GM12891 (cell line): ENCODE measurements around the gene SRRM4. TPM values are rescaled to one million over a fixed set of nuclear protein-coding genes. Genes with fewer than 3 reads are reported as not detected.
A peak's percentile ranks its signal among the peaks of the same experiment; 100 is the strongest.

Experiments used
- DNase-seq: peaks from one replicate; pipeline ENCODE4 v3.0.0; 2011; ENCODE audit warnings: low spot score; ENCODE audit not compliant: insufficient read length
- FAIRE-seq: peaks from 2 replicates; lab custom pipeline; 2011; peaks lifted over from hg19 to GRCh38; lab: Jason Lieb, UNC
- PAX5 ChIP-seq: IDR thresholded peaks from 2 replicates; pipeline ENCODE4 v1.6.1; 2011; ENCODE audit warnings: low read length, moderate library complexity, mild to moderate bottlenecking; ENCODE audit not compliant: insufficient read depth, severe bottlenecking
- POLR2A ChIP-seq: IDR thresholded peaks from 2 replicates; pipeline ENCODE4 v1.6.1; 2011; ENCODE audit warnings: low read depth, low read length, control low read depth
- POLR2AphosphoS5 ChIP-seq: IDR thresholded peaks from 2 replicates; pipeline ENCODE4 v1.6.1; 2011; ENCODE audit warnings: low read depth, low read length, control low read depth
- POU2F2 ChIP-seq: IDR thresholded peaks from 2 replicates; pipeline ENCODE4 v1.6.1; 2011; ENCODE audit warnings: low read depth, mild to moderate bottlenecking, control low read depth, low read length, moderate library complexity
- SPI1 ChIP-seq: IDR thresholded peaks from 2 replicates; pipeline ENCODE4 v1.6.1; 2011; ENCODE audit warnings: low read depth, low read length, control low read depth
- TAF1 ChIP-seq: IDR thresholded peaks from 2 replicates; pipeline ENCODE4 v1.6.1; 2011; ENCODE audit warnings: low read depth, low read length, control low read depth
- polyA plus RNA-seq: library from polyadenylated mRNA; unstranded; fragments of >200 nt; gene quantifications from one replicate; pipeline ENCODE4 v1.2.1, GENCODE V29; 2012; ENCODE audit warnings: low read depth, missing spikeins, inconsistent platforms; ENCODE audit not compliant: missing spikeins

The SRRM4 gene, protein sequence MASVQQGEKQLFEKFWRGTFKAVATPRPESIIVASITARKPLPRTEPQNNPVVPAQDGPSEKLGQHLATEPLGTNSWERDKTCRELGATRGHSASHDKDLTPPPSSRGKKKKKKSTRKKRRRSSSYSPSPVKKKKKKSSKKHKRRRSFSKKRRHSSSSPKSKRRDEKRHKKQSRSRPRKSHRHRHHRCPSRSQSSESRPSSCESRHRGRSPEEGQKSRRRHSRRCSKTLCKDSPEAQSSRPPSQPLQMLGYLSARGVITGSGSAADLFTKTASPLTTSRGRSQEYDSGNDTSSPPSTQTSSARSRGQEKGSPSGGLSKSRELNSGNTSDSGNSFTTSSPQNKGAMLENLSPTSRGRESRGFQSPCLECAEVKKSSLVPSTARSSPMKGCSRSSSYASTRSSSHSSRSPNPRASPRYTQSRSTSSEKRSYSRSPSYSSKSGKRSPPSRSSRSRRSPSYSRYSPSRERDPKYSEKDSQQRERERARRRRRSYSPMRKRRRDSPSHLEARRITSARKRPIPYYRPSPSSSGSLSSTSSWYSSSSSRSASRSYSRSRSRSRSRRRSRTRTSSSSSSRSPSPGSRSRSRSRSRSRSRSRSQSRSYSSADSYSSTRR
- not detected for polyA plus RNA-seq

DNA sequence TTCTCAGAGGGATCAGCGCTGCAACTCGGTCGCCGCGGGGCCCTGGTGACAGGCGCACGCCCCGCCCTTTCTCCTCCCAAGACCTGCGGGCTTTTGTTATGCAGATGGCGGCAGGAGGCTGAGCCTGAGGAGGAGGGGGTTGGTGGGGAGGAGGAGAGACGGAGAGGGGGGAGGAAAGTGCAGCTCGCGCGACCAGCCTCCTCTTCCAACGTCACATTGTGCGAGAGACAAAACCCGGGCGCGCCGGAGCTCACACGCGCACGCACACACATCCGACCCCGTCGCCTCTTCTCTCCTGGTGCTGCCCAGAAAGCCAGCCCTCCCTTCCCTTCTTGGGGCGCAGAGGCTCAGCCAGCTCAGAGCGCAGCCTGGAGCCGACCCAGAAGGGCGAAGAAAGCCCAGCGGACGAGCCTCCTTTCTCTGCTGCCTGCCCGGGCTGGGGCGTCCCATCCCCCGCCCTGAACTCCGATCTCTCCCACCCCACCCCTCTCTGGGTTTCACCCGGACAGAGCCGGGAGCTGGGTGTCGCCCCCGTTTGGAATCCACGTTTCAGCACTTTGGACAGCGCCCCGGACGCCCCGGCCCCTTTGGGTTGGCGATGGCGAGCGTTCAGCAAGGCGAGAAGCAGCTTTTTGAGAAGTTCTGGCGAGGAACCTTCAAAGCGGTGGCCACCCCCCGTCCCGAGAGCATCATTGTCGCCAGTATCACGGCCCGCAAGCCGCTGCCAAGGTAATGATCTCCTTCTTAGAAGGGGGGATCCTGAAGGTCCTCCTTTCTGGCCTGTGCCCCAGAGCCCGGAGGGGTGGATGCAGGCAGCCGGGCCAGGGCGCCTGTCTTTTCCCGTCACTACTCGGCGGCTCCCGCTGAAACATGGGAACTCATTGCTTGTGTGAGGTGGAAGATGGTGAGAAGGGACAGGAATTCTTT lies at the start of gene SRRM4:
TSS of gene SRRM4 (plus strand) at position 257 of the 927 bp plus-strand sequence. CDS start at position 599, 342 bp downstream.
- TF ChIP-seq POU2F2 (no peak), PAX5 (no peak), POLR2AphosphoS5 (no peak), POLR2A (no peak), TAF1 (no peak), SPI1 (no peak)

DNA sequence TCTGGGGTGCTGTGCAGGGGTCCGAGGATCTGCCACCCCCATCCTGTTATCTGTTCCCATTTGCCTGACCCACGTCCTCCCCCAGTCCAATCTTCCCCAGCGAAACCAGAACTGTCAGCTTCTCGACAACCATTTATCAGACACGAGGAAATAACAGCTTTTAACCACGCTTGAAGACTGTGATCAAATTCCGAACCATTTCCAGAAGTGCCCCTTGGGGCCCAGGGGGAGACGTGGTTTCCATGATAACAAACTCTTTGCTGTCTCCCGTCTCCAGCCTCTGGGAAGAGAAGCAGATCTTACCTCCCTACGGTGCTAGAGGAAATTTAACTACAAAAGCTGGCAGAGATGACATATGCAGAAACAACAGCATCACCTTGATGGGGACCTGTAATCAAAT lies 35.1 kb upstream of the SRRM4 start:
- FAIRE-seq (no peak), DNase-seq (no peak)
- no peak for TF ChIP-seq POLR2A
- no peak for TF ChIP-seq POLR2AphosphoS5
- no peak for TF ChIP-seq TAF1
- no peak for TF ChIP-seq PAX5
- TF ChIP-seq SPI1: no peak
- TF ChIP-seq POU2F2: no peak

More for the DNA sequence above, at the start of gene SRRM4:
- FAIRE-seq (no peak), DNase-seq (peak; percentile 20)

DNA sequence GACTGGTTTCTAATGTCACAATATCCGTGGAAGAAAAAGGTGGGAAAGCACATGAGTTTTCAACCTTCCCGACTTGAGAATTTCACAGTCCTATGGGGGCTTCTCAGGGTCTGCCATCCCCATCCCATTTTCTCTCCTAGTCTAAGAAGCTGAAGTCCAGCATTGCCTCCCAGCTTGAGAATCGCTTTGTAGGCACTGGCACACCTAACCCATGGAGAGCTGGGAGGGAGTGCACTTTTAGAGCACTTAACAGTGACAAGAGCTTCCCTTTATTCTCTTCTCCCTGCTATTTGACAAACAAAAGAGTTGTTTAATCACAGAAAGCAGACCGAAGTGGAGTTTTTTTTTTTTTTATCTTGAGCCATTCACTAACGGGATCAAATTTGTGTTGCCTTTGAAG lies 22.8 kb upstream of the SRRM4 start:
- DNase-seq (no peak), FAIRE-seq (no peak)
- TF ChIP-seq POU2F2: no peak
- TF ChIP-seq PAX5: no peak

DNA sequence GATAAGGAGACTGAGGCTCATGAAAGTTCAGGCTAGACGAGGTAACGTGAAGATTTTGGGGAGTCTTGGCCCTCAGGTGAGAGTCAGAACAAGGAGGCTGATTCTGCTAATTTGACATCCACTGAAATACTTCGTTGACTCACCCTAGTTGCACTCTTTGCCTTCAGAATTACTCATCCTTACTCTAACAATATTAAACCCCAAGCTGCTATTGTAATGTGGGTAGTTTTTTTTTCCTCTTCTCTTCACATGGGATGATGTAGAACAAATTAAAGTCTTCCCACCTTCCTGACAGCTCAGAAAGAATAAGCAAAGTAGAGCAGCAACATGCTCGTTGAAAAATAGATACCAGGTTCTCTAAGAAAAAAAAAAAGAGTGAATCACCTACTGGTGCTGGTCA lies 22.0 kb upstream of the SRRM4 start:
- FAIRE-seq: no peak
- TF ChIP-seq SPI1: no peak
- TF ChIP-seq PAX5: no peak
- no peak for TF ChIP-seq POLR2AphosphoS5
- TF ChIP-seq TAF1: no peak
- no peak for TF ChIP-seq POLR2A
- no peak for DNase-seq

DNA sequence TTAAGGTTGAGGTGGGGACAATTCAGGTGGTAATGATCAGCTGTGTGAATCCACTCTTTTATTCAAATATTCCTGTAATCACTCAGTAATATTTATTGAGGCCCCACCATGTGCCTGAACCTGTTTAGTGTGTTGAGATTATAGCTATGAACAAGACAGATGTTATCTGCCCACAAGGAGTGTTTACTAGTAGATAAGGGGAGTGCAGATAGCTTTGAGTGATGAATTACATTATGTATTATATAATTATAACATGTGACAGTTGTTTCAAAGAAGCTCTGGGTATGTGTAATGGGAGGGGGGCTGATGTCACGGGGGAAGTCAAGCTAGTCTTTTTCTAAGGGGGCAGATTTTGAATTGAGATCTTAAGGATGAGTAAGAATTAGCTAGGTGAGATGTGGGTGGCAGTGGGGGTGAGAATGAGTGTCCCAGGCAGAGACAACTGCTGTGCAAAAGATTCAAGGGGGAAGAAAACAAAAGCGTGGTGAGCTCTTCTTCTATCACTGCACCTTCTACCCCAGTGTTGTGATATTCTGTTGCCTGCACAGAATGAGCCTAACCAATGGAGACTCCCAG lies 21.3 kb upstream of the SRRM4 start:
- no peak for DNase-seq
- TF ChIP-seq POLR2A (no peak), PAX5 (no peak), POLR2AphosphoS5 (no peak), TAF1 (no peak), SPI1 (no peak), POU2F2 (no peak)

DNA sequence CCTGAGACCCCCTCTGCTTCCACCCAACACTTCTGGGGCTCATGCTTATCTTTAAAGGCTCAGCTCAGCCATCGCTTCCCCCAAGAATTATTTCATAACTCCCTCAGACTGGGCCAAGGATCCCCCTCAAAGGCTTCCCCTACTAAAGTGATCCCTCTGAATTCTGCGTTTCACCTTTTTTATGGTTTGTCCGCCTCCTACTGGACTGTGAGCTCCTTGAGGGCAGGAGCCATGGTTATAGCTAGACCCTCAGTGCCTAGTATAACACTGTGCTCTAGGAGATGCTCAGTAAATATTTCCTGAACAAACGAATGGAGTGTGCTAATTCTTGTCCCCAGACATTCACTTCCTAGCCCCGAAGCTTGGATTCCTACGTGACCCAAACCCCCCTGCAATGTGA lies 20.5 kb upstream of the SRRM4 start:
- DNase-seq: no peak
- TF ChIP-seq POLR2AphosphoS5 (no peak), SPI1 (no peak), POLR2A (no peak), PAX5 (no peak), POU2F2 (no peak), TAF1 (no peak)
- no peak for FAIRE-seq

More for the DNA sequence above, 21.3 kb upstream of the SRRM4 start:
- FAIRE-seq: no peak

DNA sequence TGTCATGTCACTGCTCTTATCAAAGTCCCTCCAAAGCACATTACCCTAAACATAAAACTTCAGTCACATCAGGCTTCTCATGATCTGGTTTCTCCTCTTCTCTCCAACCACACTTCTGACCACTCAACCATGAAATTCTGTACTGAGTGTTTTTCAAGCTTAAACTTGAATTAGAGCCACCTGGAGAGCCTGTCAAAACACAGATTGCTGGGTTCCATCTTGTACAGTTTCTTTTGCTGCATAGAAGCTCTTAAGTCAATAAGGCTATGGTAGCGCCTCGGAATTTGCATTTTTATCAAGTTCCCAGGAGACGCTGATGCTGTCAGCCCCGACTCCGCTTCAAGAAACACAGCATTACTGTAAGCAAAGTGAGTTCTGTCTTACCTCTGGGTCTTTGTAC lies 16.4 kb upstream of the SRRM4 start:
- DNase-seq (no peak), FAIRE-seq (no peak)
- TF ChIP-seq POLR2AphosphoS5: no peak
- no peak for TF ChIP-seq SPI1
- no peak for TF ChIP-seq PAX5

DNA sequence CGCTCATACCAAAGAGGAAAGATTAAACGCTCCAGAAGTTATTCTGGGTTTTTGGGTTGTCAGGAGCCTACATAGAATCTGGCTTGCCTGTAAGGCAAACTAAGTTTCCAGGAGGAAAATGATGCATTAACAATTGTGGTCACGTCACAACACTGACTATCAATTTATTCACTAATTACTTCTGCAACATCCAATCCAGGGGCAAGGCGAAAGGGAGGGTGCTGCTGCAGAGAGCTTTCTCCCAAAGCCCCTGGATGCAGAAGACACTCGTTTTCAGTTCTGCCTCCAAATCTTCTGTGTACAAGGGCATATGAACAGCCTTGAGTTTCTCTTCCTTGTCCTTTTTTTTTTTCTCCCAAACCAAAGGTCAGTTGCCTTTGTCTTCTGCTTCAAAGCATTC lies 10.5 kb upstream of the SRRM4 start:
- FAIRE-seq (no peak), DNase-seq (no peak)
- TF ChIP-seq SPI1 (no peak), POLR2AphosphoS5 (no peak), PAX5 (no peak), POLR2A (no peak), TAF1 (no peak), POU2F2 (no peak)

DNA sequence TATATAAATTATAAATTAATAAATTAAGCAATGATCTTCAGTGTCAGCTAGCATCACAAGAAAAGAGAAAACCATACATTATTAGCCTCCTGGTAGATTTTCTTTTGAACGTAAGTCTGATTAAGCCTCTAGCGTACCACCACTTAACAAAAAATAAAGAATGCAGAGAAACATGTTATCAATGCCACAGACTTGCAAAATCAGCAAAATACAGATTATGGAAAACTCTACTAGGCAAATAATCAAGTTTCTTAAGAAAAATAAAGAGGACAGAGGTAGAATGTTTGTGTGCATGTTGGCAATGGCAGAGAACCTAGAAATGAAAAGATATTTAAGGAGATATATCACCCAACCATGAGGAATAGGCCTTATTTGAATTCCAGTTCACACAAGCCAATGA lies 8.4 kb upstream of the SRRM4 start:
- DNase-seq (no peak), FAIRE-seq (no peak)
- TF ChIP-seq TAF1: no peak
- TF ChIP-seq POLR2AphosphoS5: no peak
- TF ChIP-seq POU2F2: no peak
- TF ChIP-seq SPI1: no peak
- no peak for TF ChIP-seq POLR2A
- no peak for TF ChIP-seq PAX5
